ENCODE data around the gene TRAPPC12. TPM values are rescaled to one million over a fixed set of nuclear protein-coding genes. Genes with fewer than 3 reads are reported as not detected.
A peak's percentile ranks its signal among the peaks of the same experiment; 100 is the strongest.

TRAPPC12 gene
- polyA plus RNA-seq, 1 donor from 2014 or later: 40.9 TPM

DNA sequence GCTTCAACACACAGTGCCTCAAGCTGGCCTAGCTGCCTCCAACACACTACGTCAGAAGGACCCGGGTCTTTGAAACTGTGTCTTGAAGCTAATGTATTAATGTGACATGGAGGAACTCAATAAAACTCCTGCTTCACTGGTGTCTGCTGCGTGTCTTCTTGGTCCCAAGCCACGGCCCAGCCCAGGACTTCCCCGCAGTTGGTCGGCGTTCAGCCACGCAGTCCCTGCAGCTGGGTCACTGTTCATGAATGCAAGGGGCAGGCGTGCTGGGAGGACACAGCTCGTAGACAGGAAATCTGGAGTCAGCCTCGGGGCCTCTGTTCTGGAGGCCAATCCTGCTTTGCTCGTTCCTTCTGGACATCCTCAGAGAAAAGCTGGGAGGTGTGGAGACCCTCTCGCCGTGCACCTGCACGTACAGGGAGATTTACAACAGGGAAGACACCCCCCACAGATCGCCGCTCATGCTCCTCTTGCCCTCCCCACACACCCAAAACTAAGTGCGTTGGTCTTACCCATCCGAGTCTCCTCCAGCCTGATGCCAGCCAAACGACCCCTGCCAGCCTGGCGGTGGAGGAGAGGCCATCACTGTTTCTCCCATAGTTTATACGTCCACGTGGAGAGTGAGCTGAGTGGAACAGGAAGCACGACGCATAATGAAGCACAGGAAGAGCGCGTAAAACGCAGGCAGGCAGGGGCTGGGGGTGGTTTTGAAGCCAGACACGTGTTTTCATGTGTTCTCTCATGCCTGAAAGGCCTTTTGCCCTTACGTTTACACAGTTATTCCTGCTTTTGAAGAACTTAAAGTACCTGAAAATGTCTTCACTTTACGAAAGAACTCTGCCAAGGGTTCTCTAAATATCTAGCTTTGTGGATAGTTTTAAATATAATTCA, 100.2 kb downstream of the TRAPPC12 start:
- peaks cover 7 to 11% (median 10%) of the 10 kb centered on the region in 3 donors for H3K4me1 Mint-ChIP-seq
- H3K36me3 Mint-ChIP-seq: peaks cover 10% of the 10 kb centered on the region
- H3K27ac Mint-ChIP-seq: peak overlapping the region in 2 of 3 donors; percentile 33 to 76
- H3K27me3 Mint-ChIP-seq: no peaks in the 10 kb centered on the region
- no peaks in the 10 kb centered on the region for H3K9me3 Mint-ChIP-seq
- peak overlapping the region in 2 of 4 donors; percentile 65 to 78 for H3K4me3 Mint-ChIP-seq

DNA sequence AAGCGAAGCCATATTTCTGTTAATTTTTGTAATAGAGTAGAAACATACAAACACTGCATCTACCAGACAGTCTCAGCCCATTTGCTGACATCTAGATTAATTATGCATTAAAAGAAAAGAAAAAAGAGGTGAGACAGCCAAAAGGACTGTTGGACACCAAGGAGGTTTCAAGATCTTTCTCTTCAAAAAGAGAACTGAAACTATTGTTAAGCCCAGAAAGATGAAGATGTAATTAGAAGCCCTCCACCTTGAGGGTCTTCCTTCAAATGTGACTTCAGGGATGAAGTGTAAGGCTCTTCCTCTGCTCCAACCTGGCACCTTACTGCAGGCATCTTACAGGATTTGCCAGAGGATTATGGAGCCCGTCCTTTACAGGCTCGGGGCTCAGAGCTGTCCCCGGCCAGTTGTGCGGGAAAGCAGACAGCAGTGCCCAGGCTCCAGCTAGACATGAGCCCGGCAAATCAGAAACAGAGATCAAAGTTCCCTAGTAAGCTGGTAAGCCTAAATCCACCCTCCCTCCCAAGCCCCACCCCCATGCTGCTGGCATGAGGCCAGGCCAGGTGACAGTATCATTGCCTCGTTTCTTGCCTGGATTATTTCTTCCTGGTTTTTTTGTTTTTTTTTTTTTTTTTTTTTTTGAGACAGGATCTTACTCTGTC, 101.0 kb downstream of the TRAPPC12 start:
- Mint-ChIP-seq H3K4me1 (peaks cover 7 to 11% (median 10%) of the 10 kb centered on the region in 3 donors), H3K4me3 (no peak overlapping the region), H3K27ac (peak overlapping the region; percentile 33 to 76 (median 45)), H3K9me3 (no peaks in the 10 kb centered on the region), H3K27me3 (no peaks in the 10 kb centered on the region), H3K36me3 (peaks cover 10% of the 10 kb centered on the region)

DNA sequence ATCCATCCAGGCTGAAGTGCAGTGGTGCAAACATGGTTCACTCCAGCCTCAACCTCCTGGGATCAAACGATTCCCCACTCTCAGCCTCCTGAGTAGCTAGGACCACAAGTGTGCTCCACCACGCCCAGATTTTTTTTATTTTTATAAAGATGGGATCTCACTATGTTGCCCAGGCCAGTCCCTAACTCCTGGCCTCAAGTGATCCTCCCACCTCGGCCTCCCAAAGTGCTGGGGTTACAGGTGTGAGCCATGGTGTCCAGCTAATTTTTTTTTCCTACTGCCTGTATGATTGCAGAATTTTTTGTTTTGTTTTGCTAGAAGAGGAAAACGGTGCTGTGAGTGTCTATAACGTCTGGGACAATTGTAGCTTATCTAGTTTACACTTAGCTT, 101.5 kb downstream of the TRAPPC12 start:
- H3K9me3 Mint-ChIP-seq: no peaks in the 10 kb centered on the region
- H3K27ac Mint-ChIP-seq: peak overlapping the region in 1 of 3 donors; percentile 76
- peaks cover 7 to 11% (median 10%) of the 10 kb centered on the region in 3 donors for H3K4me1 Mint-ChIP-seq
- peaks cover 10% of the 10 kb centered on the region for H3K36me3 Mint-ChIP-seq
- no peak overlapping the region for H3K4me3 Mint-ChIP-seq
- H3K27me3 Mint-ChIP-seq: no peaks in the 10 kb centered on the region

DNA sequence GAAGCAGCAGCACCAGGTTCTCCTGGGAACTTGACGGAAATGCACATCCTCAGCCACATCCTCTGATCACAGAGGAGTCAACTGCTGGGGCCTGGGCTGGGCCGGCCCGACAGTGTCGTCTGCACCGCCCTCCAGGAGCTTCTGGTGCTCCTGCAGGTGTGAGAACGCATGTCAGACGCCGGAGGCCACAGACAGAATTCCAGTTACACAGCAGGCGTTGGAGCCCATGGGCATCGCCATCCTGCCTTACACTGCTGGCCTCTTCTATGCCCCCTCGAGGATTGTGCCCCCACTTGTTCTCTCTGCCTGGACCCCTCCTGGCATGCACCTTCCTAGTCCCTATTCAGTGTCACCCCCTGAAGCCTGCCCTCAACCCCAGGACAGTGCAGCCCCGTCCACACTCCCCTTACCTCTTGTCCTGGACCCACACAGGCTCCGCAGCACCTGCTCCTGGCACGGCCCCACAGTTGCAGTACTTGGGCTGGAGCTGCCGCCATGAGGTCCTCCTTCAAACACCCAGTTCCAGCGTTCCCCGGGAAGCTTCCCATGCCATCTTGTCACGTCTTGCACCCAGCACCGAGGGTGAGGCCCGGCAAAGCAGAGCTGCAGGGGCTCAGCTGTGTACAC, 102.4 kb downstream of the TRAPPC12 start:
- no peaks in the 10 kb centered on the region for H3K27me3 Mint-ChIP-seq
- peaks cover 7 to 11% (median 10%) of the 10 kb centered on the region in 3 donors for H3K4me1 Mint-ChIP-seq
- peaks cover 10% of the 10 kb centered on the region for H3K36me3 Mint-ChIP-seq
- no peak overlapping the region for H3K4me3 Mint-ChIP-seq
- H3K27ac Mint-ChIP-seq: peak overlapping the region in 1 of 3 donors; percentile 39
- H3K9me3 Mint-ChIP-seq: no peaks in the 10 kb centered on the region

DNA sequence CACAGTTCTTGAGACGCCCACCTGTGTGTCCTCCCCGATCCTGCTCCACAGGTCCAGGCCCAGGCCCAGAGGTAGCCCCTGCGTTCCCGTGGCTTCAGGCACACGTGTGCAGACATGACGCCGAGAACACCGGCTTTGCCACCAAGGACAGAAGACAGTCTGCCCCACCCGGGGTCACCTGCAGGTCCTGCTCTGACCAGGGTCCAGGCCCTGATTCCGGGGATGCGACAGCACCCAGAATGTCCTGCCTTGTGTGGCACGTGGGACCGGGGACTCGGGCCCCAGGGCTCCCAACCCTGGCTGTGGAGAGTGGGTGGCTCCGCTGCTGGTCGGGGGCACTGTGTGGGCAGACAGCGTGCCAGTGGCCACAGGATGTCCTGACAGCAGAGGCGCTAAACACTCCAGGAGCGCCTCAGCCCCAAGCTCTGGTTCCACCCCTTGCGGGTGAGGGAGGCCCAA, 102.9 kb downstream of the TRAPPC12 start:
- H3K4me3 Mint-ChIP-seq: no peak overlapping the region
- peaks cover 7 to 11% (median 10%) of the 10 kb centered on the region in 3 donors for H3K4me1 Mint-ChIP-seq
- no peaks in the 10 kb centered on the region for H3K27me3 Mint-ChIP-seq
- no peak overlapping the region for H3K27ac Mint-ChIP-seq
- H3K36me3 Mint-ChIP-seq: peaks cover 10% of the 10 kb centered on the region
- H3K9me3 Mint-ChIP-seq: no peaks in the 10 kb centered on the region

DNA sequence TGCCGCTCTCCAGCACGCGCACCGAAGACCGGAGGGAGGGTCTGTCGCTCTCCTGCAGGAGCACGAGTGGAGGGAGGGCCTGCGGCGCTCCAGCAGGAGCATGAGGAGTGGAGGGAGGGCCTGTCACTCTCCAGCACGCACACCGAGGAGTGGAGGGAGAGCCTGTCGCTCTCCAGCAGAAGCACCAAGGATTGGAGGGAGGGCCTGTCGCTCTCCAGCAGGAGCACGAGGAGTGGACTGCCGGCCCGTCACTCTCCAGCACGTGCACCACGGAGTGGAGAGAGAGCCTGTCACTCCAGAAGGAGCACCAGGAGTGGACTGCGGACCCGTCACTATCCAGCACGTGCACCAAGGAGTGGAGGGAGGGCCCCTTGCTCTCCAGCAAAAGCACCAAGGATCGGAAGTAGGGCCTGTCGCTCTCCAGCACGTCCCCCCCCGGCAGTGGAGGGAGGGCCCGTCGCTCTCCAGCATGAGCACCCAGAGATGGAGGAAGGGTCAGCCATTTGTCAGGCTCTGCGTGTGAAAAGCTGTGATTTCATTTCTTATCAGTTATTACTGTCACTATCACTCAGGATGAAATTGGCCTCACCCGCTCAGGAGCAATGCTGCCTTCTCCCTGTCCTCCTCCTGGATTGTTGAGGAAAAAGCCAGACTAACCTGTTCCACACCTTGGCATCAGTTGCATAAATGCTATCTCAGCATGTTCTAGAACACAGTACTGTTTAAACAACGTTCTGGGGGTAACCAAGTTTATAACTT, 103.9 kb downstream of the TRAPPC12 start:
- no peaks in the 10 kb centered on the region for H3K9me3 Mint-ChIP-seq
- no peaks in the 10 kb centered on the region for H3K27me3 Mint-ChIP-seq
- no peak overlapping the region for H3K27ac Mint-ChIP-seq
- no peak overlapping the region for H3K4me3 Mint-ChIP-seq
- peaks cover 10% of the 10 kb centered on the region for H3K36me3 Mint-ChIP-seq
- H3K4me1 Mint-ChIP-seq: peaks cover 7 to 11% (median 10%) of the 10 kb centered on the region in 3 donors

DNA sequence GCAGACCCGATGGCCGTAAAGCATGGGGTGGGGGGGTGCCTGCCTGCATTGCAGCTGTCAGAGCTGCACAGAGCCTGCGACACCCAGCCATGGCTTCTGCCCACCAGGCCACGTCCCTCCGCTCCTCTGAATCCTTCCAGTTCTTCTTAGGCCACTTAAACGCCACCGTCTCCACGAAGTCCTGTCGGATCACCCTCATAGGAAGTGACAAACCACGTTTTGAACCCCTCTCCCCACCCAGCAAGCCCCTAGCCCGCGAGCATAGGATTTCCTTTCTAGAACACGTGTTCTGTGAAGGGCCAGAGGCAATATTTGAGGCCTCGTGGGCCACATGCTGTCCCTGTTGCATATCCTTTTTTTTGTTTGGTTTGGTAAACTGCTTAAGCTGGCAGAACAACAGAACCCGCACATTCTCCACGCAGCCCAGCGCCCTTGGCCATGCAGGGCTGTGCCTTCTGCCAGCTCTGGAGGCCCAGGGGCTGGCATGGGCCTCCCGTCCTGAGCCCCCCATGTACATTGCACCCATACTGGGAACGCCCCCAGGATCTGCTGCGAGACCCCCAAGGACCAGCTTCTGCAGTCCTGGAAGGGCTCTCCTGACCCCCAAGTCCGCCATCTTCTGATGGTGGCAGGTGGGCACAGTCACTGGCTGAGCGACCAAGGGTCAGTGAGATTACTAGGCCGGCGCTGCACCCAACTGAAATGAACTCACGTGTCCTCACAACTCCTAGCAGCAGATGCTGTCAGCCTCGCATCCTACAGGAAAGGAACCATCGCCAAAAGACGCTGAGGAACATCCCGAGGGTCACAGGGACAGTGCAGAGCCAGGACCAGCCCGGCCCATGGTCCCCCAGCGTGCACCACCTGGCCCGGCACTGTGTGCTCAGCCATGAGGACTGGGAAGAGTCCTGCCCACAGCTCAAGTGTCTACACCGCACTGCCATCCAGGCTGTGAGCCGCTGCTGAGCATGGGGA, 104.8 kb downstream of the TRAPPC12 start:
- H3K9me3 Mint-ChIP-seq: no peaks in the 10 kb centered on the region
- peaks cover 7 to 11% (median 10%) of the 10 kb centered on the region in 3 donors for H3K4me1 Mint-ChIP-seq
- H3K27ac Mint-ChIP-seq: no peak overlapping the region
- peaks cover 10% of the 10 kb centered on the region for H3K36me3 Mint-ChIP-seq
- no peaks in the 10 kb centered on the region for H3K27me3 Mint-ChIP-seq
- no peak overlapping the region for H3K4me3 Mint-ChIP-seq

DNA sequence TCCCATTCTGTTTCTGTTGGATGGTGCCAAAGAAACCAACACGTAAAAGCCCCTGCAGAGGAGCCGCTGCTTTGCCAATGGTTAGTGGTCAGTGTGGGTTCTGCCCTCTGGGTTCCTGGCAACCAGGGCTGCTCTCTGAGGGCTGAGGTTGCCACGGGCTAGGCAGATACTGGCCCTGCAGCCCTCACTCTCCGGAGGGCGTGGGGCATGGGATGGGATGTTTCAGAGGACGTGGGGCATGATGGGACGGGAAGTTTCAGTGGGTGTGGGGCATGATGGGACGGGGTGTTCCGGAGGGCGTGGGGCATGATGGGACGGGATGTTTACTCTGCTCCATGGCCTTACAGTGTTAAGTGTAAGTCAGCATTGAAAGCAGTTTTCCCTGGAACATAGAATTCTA, 105.7 kb downstream of the TRAPPC12 start:
- H3K9me3 Mint-ChIP-seq: no peaks in the 10 kb centered on the region
- peaks cover 8% of the 10 kb centered on the region for H3K36me3 Mint-ChIP-seq
- H3K27me3 Mint-ChIP-seq: no peaks in the 10 kb centered on the region
- no peak overlapping the region for H3K27ac Mint-ChIP-seq
- H3K4me3 Mint-ChIP-seq: no peak overlapping the region
- peaks cover 5 to 7% (median 5%) of the 10 kb centered on the region in 3 donors for H3K4me1 Mint-ChIP-seq

DNA sequence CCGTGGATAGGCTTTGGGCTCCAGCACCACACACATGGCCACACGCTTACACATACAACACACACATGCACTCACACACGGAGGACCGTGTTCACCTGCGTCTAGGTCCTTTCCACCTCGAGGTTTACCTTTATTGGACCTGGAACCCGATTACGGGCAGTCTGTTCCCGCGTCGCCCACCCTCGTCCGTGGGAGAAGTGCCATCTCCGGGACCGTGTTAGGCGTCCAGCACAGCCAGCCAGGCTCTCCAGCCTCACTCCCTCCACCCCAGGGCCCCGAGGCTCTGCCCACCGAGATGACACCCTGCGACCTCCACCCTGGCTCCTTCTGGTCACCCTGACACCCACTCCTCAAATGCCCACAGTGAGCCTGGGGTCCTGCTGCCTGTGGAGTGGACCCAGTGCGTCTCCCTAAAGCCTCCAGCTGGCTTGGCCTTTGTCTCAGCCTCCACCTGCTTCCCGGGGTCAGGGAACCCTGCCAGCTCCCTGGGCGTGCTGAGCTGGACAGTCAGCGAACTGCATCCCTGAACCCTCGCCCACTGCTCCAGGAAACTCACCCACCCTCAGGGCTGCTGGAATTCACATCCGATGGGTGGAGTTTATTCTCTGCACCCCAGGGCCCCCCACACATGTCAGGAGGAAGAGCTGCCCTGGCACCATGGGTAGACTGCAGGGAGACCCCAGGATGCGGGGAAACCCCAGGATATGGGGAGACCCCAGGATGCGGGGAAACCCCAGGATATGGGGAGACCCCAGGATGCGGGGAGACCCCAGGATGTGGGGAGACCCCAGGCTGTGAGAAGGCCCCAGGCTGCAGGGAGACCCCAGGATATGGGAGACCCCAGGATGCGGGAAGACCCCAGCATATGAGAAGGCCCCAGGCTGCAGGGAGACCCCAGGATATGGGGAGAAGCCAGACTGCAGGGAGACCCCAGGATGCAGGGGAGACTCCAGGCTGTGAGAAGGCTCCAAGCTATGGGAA, 106.8 kb downstream of the TRAPPC12 start:
- H3K27me3 Mint-ChIP-seq: no peaks in the 10 kb centered on the region
- peaks cover 4% of the 10 kb centered on the region for H3K36me3 Mint-ChIP-seq
- H3K9me3 Mint-ChIP-seq: no peaks in the 10 kb centered on the region
- H3K4me3 Mint-ChIP-seq: no peak overlapping the region
- H3K4me1 Mint-ChIP-seq: peaks cover 0 to 2% (median 0%) of the 10 kb centered on the region in 3 donors
- no peak overlapping the region for H3K27ac Mint-ChIP-seq

DNA sequence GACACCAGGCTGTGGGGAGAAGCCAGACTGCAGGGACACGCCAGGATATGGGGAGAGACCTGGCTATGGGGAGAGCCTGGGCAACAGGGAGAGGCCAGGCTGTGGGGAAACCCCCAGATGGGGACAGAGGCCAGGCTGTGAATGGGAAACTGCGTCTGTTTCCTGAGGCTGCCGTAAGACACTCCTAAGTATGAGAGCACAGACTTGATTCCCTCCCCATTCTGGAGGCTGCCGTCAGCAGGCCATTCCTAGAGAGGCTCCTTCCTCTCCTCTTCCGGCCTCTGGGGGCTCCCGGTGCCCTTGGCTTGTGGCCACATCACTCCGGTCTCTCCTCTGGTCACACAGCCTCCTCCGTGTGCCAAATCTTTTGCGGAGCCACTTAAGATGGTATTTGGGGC, 107.5 kb downstream of the TRAPPC12 start:
- H3K27ac Mint-ChIP-seq: no peak overlapping the region
- H3K4me3 Mint-ChIP-seq: no peak overlapping the region
- peaks cover 0 to 2% (median 0%) of the 10 kb centered on the region in 3 donors for H3K4me1 Mint-ChIP-seq
- H3K36me3 Mint-ChIP-seq: peaks cover 4% of the 10 kb centered on the region
- H3K9me3 Mint-ChIP-seq: no peaks in the 10 kb centered on the region
- H3K27me3 Mint-ChIP-seq: no peaks in the 10 kb centered on the region

DNA sequence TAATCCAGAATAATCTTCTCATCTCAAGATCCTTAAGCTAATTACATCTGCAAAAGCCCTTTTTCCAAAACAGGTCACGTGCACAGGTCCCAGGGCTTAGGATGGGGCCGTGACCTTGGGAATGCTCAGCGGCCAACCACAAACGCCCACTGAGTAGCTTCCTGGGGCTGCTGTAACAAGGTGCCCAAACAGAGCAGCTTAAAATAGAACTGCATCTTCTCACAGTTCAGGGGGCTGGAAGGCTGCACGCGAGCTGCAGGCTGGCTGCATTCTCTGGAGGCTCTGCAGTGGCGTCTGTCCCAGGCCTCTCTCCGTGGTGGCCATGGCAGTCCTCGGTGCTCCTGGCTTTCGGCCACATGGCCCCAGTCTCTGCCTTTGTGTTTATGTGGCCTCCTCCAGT, 107.9 kb downstream of the TRAPPC12 start:
- H3K9me3 Mint-ChIP-seq: no peaks in the 10 kb centered on the region
- H3K36me3 Mint-ChIP-seq: peaks cover 4% of the 10 kb centered on the region
- H3K4me1 Mint-ChIP-seq: peaks cover 0 to 2% (median 0%) of the 10 kb centered on the region in 3 donors
- no peak overlapping the region for H3K27ac Mint-ChIP-seq
- no peak overlapping the region for H3K4me3 Mint-ChIP-seq
- H3K27me3 Mint-ChIP-seq: no peaks in the 10 kb centered on the region

DNA sequence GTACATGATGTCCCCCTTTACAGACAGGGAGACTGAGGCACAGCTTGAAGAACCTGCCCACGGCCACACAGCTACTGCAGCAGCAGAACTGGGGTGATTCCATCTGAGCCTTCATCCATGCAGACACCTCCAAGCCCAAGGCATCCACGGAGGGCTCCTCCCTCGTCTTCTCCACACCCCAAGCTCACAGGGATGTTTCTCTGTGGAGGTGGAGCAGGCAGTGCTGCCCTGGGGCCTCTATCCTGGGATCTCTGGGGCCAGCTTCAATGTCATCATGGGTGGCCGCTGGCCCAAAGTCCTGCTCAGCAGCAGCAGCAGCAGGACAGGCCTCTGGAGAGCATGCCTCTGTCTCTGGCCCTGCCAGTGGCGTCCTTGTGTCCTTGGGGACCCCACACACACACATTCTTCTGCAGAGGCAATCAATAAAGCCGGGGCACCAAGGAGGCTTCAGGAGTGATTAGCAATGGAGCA, 108.6 kb downstream of the TRAPPC12 start:
- H3K4me3 Mint-ChIP-seq: no peak overlapping the region
- H3K4me1 Mint-ChIP-seq: no peaks in the 10 kb centered on the region
- H3K27ac Mint-ChIP-seq: no peak overlapping the region
- no peaks in the 10 kb centered on the region for H3K9me3 Mint-ChIP-seq
- H3K36me3 Mint-ChIP-seq: peaks cover 1% of the 10 kb centered on the region
- no peaks in the 10 kb centered on the region for H3K27me3 Mint-ChIP-seq

Measured in IgD-negative memory B cell (primary cell).